Nephron (organoid): ENCODE measurements around the gene PTPRB.

Experiments
- H3K27ac Mint-ChIP-seq, 3 experiments: 2 replicates each; pipeline ENCODE4 v1.8.0; 2020; ENCODE audit warnings: mixed read lengths in 3 of 3, mild to moderate bottlenecking in 2 of 3, moderate library complexity in 1 of 3
- H3K27me3 Mint-ChIP-seq: 2 replicates; pipeline ENCODE4 v1.8.0; 2021; ENCODE audit warnings: low read depth, mild to moderate bottlenecking, moderate library complexity, mixed read lengths
- H3K36me3 Mint-ChIP-seq: 2 replicates; pipeline ENCODE4 v1.8.0; 2020; ENCODE audit warnings: low read depth, mixed read lengths
- H3K4me1 Mint-ChIP-seq: 2 replicates; pipeline ENCODE4 v1.8.0; 2020; ENCODE audit warnings: mixed read lengths
- H3K4me3 Mint-ChIP-seq, 3 experiments: 2 replicates each; pipeline ENCODE4 v1.8.0; 2020; ENCODE audit warnings: mild to moderate bottlenecking in 3 of 3, mixed read lengths in 3 of 3, moderate library complexity in 2 of 3
- H3K9me3 Mint-ChIP-seq: 2 replicates; pipeline ENCODE4 v1.8.0; 2020; ENCODE audit warnings: mixed read lengths
- CTCF ChIP-seq, 3 experiments: fragments of 200-600 bp; sonication (generic); IDR thresholded peaks; one replicate each; pipeline ENCODE4 v1.5.0; 2021; ENCODE audit warnings: antibody characterized with exemption in 3 of 3; ENCODE audit not compliant: unreplicated experiment in 3 of 3

Gene PTPRB

GRCh38 chr12:70466753-70467152 lies 170.5 kb downstream of the PTPRB start:
- no peak overlapping the region for H3K4me3 Mint-ChIP-seq
- no peaks in the 10 kb centered on the region for H3K27me3 Mint-ChIP-seq
- no peaks in the 10 kb centered on the region for H3K4me1 Mint-ChIP-seq
- TF ChIP-seq CTCF (IDR thresholded peaks at IDR 0.05; ENCODE audit: unreplicated experiment in 3 of 3) = no peak
- peaks cover 4% of the 10 kb centered on the region for H3K36me3 Mint-ChIP-seq
- peaks cover 9% of the 10 kb centered on the region for H3K9me3 Mint-ChIP-seq
- H3K27ac Mint-ChIP-seq = no peak overlapping the region
